A549 (cell line): ENCODE results near the gene KCNAB3.

Source experiments
- POLR2A ChIP-seq: IDR thresholded peaks from 2 replicates; pipeline ENCODE4 v1.6.1; 2012; ENCODE audit warnings: mild to moderate bottlenecking, low read length
- TF ChIP-seq, protein P1 (sequence below): fragments of >200 bp; sonication (Bioruptor Twin); formaldehyde crosslinking; IDR thresholded peaks from 3 replicates; pipeline ENCODE4 v1.5.1; 2016
- TF ChIP-seq, protein P2 (sequence below): fragments of 250-450 bp; sonication (Bioruptor Pico); IDR thresholded peaks from 2 replicates; pipeline ENCODE4 v1.5.0; 2021; ENCODE audit warnings: mild to moderate bottlenecking, moderate library complexity, borderline replicate concordance
- TF ChIP-seq, protein P3 (sequence below): fragments of 200-600 bp; sonication (generic); IDR thresholded peaks from 2 replicates; pipeline ENCODE4 v1.6.1; 2016; ENCODE audit warnings: antibody characterized with exemption, mild to moderate bottlenecking, moderate library complexity

DNA sequence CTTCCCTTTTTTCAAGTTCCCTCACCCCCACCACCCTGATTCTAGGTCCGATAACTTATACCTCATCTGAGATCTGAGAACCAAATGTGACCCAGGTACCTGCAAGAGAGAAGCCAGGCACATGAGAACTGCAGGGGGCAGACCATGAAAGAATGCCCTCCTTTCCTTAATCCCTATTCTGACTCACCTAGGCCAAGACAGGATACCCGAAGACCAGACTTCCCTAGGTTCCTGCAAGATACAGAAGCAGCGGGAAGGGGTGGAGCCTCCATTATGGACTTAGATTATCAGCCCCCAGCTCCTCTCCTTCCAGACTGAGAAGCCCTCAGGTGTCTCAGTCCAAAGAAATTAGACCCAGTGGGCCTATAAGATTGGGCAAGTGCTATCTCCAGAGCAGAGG lies 2.1 kb downstream of the KCNAB3 start:
- TF ChIP-seq, protein P1, sequence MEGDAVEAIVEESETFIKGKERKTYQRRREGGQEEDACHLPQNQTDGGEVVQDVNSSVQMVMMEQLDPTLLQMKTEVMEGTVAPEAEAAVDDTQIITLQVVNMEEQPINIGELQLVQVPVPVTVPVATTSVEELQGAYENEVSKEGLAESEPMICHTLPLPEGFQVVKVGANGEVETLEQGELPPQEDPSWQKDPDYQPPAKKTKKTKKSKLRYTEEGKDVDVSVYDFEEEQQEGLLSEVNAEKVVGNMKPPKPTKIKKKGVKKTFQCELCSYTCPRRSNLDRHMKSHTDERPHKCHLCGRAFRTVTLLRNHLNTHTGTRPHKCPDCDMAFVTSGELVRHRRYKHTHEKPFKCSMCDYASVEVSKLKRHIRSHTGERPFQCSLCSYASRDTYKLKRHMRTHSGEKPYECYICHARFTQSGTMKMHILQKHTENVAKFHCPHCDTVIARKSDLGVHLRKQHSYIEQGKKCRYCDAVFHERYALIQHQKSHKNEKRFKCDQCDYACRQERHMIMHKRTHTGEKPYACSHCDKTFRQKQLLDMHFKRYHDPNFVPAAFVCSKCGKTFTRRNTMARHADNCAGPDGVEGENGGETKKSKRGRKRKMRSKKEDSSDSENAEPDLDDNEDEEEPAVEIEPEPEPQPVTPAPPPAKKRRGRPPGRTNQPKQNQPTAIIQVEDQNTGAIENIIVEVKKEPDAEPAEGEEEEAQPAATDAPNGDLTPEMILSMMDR: no peak
- TF ChIP-seq POLR2A: no peak
- TF ChIP-seq, protein P2, sequence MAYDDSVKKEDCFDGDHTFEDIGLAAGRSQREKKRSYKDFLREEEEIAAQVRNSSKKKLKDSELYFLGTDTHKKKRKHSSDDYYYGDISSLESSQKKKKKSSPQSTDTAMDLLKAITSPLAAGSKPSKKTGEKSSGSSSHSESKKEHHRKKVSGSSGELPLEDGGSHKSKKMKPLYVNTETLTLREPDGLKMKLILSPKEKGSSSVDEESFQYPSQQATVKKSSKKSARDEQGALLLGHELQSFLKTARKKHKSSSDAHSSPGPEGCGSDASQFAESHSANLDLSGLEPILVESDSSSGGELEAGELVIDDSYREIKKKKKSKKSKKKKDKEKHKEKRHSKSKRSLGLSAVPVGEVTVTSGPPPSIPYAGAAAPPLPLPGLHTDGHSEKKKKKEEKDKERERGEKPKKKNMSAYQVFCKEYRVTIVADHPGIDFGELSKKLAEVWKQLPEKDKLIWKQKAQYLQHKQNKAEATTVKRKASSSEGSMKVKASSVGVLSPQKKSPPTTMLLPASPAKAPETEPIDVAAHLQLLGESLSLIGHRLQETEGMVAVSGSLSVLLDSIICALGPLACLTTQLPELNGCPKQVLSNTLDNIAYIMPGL (CRISPR knock-in tag): no peak
- TF ChIP-seq, protein P3, sequence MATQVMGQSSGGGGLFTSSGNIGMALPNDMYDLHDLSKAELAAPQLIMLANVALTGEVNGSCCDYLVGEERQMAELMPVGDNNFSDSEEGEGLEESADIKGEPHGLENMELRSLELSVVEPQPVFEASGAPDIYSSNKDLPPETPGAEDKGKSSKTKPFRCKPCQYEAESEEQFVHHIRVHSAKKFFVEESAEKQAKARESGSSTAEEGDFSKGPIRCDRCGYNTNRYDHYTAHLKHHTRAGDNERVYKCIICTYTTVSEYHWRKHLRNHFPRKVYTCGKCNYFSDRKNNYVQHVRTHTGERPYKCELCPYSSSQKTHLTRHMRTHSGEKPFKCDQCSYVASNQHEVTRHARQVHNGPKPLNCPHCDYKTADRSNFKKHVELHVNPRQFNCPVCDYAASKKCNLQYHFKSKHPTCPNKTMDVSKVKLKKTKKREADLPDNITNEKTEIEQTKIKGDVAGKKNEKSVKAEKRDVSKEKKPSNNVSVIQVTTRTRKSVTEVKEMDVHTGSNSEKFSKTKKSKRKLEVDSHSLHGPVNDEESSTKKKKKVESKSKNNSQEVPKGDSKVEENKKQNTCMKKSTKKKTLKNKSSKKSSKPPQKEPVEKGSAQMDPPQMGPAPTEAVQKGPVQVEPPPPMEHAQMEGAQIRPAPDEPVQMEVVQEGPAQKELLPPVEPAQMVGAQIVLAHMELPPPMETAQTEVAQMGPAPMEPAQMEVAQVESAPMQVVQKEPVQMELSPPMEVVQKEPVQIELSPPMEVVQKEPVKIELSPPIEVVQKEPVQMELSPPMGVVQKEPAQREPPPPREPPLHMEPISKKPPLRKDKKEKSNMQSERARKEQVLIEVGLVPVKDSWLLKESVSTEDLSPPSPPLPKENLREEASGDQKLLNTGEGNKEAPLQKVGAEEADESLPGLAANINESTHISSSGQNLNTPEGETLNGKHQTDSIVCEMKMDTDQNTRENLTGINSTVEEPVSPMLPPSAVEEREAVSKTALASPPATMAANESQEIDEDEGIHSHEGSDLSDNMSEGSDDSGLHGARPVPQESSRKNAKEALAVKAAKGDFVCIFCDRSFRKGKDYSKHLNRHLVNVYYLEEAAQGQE: no peak
